Esophagus muscularis mucosa (tissue), 4 donors: ENCODE data around the gene REPS2. TPM values are rescaled to one million over a fixed set of nuclear protein-coding genes. Genes with fewer than 3 reads are reported as not detected.

Experiments used
- DNase-seq: peaks from one replicate; pipeline ENCODE4 v3.0.0-alpha.2; 2017; ENCODE audit errors: extremely low spot score
- H3K27ac ChIP-seq, 4 donors: fragments of 200-600 bp; sonication (generic); replicated peaks in 1 of 4; 1 replicate in 3 of 4; 2 replicates in 1 of 4; pipeline ENCODE4 v1.5.1; 2016 to 2019; ENCODE audit warnings: mild to moderate bottlenecking in 1 of 4
- H3K27me3 ChIP-seq, 4 donors: fragments of 200-600 bp; sonication (generic); one replicate each; pipeline versions ENCODE4 v1.5.1 to v1.6.0; 2016 to 2019
- H3K36me3 ChIP-seq, 4 donors: fragments of 200-600 bp; sonication (generic); one replicate each; pipeline ENCODE4 v1.5.1; 2016 to 2019
- H3K4me1 ChIP-seq, 4 donors: fragments of 200-600 bp; sonication (generic); one replicate each; pipeline ENCODE4 v1.5.1; 2016 to 2019
- H3K4me3 ChIP-seq, 4 donors: fragments of 200-600 bp; sonication (generic); 1 replicate in 2 of 4; 2 replicates in 2 of 4; pipeline ENCODE4 v1.5.1; 2016 to 2019; ENCODE audit warnings: mild to moderate bottlenecking in 4 of 4, moderate library complexity in 1 of 4
- H3K9me3 ChIP-seq, 4 donors: fragments of 200-600 bp; sonication (generic); 1 replicate in 3 of 4; 2 replicates in 1 of 4; pipeline ENCODE4 v1.5.1; 2016 to 2019
- EP300 ChIP-seq: sonication (generic); formaldehyde crosslinking; IDR thresholded peaks from one replicate; pipeline ENCODE4 v1.6.1; 2017; ENCODE audit warnings: antibody characterized with exemption
- POLR2A ChIP-seq: fragments of 450-650 bp; IDR thresholded peaks from one replicate; pipeline ENCODE4 v1.6.1; 2017; ENCODE audit warnings: antibody characterized with exemption, moderate library complexity, mild to moderate bottlenecking, low read depth
- POLR2AphosphoS5 ChIP-seq, 2 donors: sonication (generic); formaldehyde crosslinking; IDR thresholded peaks; one replicate each; pipeline ENCODE4 v1.6.1; 2017; ENCODE audit warnings: antibody characterized with exemption in 2 of 2
- WGBS: methylation state at CpG from one replicate; pipeline ENCODE4 v1.1.5; 2018; 5-methylcytosine and 5-hydroxymethylcytosine counted together
- intact Hi-C: fragments of 100-400 bp; cut with DNase I; formaldehyde crosslinking; loops from one replicate; pipeline ENCODE4 v1.15.1; 2023
- total RNA-seq, 4 donors: library from RNA; depleted of rRNA; stranded (reverse); fragments of >200 nt; gene quantifications; one replicate each; pipeline versions ENCODE4 v1.1.0 to v1.2.1, GENCODE V29; 2016
- TF ChIP-seq, protein P1 (sequence below), 3 experiments: fragments of 200-600 bp in 2 of 3; fragments of 450-650 bp in 1 of 3; sonication (generic) in 2 of 3; IDR thresholded peaks; one replicate each; pipeline ENCODE4 v1.5.1; 2017 to 2019; ENCODE audit warnings: antibody characterized with exemption in 3 of 3, mild to moderate bottlenecking in 2 of 3, moderate library complexity in 1 of 3

REPS2 gene
- total RNA-seq, 4 donors from 2014 or later = 26.4 to 49.0 (median 33.2) TPM

DNA sequence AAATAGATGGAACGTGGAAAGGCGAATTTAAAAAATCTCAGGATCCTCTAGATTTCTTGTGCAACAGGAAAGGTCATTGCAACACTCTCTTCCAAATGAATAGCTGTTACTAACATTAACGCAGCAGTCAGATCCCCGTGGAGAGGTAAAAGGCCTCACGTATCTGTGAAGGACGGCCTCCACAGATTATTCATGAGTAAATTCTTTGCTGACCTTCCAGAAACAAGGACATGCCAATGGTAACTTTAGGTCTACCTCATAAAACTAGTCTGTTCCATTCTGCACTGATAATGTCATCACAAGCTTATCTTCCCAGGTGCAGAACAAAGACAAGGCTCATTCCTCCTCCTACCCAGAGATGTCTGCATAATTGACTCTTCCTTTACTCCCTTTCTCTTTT is 16.1 kb upstream of the REPS2 start:
- no peaks in the 10 kb centered on the region for H3K36me3 ChIP-seq
- no peak overlapping the region for H3K27ac ChIP-seq
- no peaks in the 10 kb centered on the region for H3K27me3 ChIP-seq
- intact Hi-C loops = no loop called here
- H3K4me3 ChIP-seq = no peak overlapping the region
- no peak for DNase-seq
- TF ChIP-seq, protein P1, sequence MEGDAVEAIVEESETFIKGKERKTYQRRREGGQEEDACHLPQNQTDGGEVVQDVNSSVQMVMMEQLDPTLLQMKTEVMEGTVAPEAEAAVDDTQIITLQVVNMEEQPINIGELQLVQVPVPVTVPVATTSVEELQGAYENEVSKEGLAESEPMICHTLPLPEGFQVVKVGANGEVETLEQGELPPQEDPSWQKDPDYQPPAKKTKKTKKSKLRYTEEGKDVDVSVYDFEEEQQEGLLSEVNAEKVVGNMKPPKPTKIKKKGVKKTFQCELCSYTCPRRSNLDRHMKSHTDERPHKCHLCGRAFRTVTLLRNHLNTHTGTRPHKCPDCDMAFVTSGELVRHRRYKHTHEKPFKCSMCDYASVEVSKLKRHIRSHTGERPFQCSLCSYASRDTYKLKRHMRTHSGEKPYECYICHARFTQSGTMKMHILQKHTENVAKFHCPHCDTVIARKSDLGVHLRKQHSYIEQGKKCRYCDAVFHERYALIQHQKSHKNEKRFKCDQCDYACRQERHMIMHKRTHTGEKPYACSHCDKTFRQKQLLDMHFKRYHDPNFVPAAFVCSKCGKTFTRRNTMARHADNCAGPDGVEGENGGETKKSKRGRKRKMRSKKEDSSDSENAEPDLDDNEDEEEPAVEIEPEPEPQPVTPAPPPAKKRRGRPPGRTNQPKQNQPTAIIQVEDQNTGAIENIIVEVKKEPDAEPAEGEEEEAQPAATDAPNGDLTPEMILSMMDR (IDR thresholded peaks at IDR 0.05) = no peak
- H3K9me3 ChIP-seq = no peaks in the 10 kb centered on the region
- H3K4me1 ChIP-seq = no peaks in the 10 kb centered on the region
- 76% methylated on average over 6 of the region's 6 CpGs for WGBS

- TF ChIP-seq POLR2A (no peak), POLR2AphosphoS5 (IDR thresholded peaks at IDR 0.05) (no peak), EP300 (no peak)
- TF ChIP-seq, protein P1 (IDR thresholded peaks at IDR 0.05) = no peak
- intact Hi-C loops = no loop called here
- no peaks in the 10 kb centered on the region for H3K36me3 ChIP-seq
- no peaks in the 10 kb centered on the region for H3K9me3 ChIP-seq
- 64% methylated on average over 3 of the region's 3 CpGs for WGBS
- H3K4me3 ChIP-seq = no peak overlapping the region
- no peaks in the 10 kb centered on the region for H3K27me3 ChIP-seq
- DNase-seq = no peak
- H3K27ac ChIP-seq = no peak overlapping the region
- H3K4me1 ChIP-seq = no peaks in the 10 kb centered on the region
Observed at GRCh38 chrX:16931371-16931770, 15.1 kb upstream of the REPS2 start.

DNA sequence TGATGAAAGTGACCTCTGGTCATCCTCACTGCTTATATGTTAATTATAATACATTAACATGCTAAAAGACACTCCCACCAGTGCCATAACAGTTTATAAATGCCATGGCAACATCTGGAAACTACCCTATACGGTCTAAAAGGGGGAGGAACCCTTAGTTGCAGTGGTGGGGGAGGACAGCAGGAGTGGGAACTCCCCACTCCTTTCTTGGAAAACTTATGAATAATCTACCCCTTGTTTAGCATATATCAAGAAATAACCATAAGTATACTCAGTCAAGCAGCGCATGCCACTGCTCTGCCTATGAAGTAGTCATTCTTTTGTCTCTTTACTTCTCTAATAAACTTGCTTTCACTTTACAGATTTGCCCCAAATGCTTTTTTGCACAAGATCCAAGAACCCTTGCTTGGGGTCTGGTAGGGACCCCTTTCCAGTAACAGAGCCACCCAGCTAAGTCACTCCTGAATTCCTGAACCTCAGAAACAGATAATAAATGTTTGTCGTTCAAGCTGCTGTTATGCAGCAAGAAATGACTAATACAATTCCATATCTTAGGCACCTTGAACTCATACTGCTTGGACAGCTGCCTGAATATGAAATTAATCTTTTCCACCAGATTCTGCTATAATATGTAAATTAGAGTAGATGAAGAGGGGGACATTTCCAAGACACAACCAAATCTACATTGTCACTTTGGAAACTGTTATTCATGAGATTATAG is 14.4 kb upstream of the REPS2 start:
- no peak for TF ChIP-seq POLR2A
- Histone ChIP-seq H3K36me3 (no peaks in the 10 kb centered on the region), H3K27me3 (no peaks in the 10 kb centered on the region), H3K4me3 (no peak overlapping the region), H3K4me1 (no peaks in the 10 kb centered on the region), H3K9me3 (no peaks in the 10 kb centered on the region), H3K27ac (no peak overlapping the region)
- 66% methylated on average over 3 of the region's 3 CpGs for WGBS
- DNase-seq = no peak
- intact Hi-C loops = no loop called here

- Histone ChIP-seq H3K27ac (no peak overlapping the region), H3K27me3 (no peaks in the 10 kb centered on the region), H3K4me3 (no peak overlapping the region), H3K4me1 (no peaks in the 10 kb centered on the region), H3K9me3 (peaks cover 0 to 5% (median under 1%) of the 10 kb centered on the region in 4 donors), H3K36me3 (no peaks in the 10 kb centered on the region)
- no peak for DNase-seq
- intact Hi-C loops = no loop called here
- WGBS = 77% methylated on average over 3 of the region's 3 CpGs
- TF ChIP-seq, protein P1 (IDR thresholded peaks at IDR 0.05) = no peak
- TF ChIP-seq EP300 (no peak), POLR2A (no peak), POLR2AphosphoS5 (IDR thresholded peaks at IDR 0.05) (no peak)
Observed at GRCh38 chrX:16934185-16934584, 12.3 kb upstream of the REPS2 start.

DNA sequence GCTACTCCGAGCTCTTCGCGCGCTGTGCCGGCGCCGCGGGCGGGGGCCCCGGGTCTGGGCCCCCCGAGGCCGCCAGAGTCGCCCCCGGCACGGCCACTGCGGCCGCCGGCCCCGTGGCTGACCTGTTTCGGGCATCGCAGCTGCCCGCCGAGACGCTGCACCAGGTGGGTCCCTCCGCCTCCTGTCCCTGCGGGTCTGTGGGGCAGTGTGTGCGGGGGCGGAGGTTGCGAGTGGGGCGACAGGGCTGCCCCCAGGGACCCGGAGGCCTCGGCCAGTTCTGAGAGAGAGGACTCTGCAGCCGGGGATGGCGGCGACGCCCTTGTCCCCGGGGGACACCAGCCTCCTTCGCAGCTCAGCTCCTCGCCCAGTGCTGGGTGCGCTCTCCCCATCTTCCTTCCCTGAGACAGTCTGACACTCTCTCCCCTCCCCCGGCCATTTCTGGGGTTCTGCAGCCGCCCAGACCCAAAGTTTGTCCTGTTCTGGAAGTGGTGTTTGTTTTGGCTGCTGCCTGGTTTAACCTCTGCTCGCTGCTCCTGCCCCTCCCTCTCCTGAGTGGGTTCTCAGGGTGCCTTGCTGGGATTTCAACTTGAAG is 609 bp downstream of the REPS2 start:
- no peaks in the 10 kb centered on the region for H3K36me3 ChIP-seq
- H3K4me1 ChIP-seq = peaks cover 5 to 13% (median 8%) of the 10 kb centered on the region in 4 donors
- no peak for DNase-seq
- intact Hi-C loops = loop anchor here (10.0 kb wide), 1 partner anchor 98 kb away; no protein-coding TSS in a partner anchor
- 46% methylated on average over 12 of the region's 43 CpGs for WGBS
- H3K27me3 ChIP-seq = peaks cover 0 to 3% (median 0%) of the 10 kb centered on the region in 4 donors
- TF ChIP-seq EP300 = no peak
- H3K27ac ChIP-seq = peak overlapping the region in 3 of 4 donors; percentile 36 to 54 (median 53)
- H3K9me3 ChIP-seq = peaks cover 0 to 10% (median 0%) of the 10 kb centered on the region in 4 donors
- H3K4me3 ChIP-seq = peak overlapping the region; percentile 65 to 73 (median 66)
